GM18511 (cell line): Measurements from ENCODE around the gene ZNF780B.

ENCODE experiments used
- ATAC-seq: cut with Tn5 transposase; IDR thresholded peaks from one replicate; pipeline ENCODE4 v1.9.1; 2021; ENCODE audit warnings: mild to moderate bottlenecking, moderate library complexity; ENCODE audit not compliant: unreplicated experiment

ZNF780B gene

GRCh38 chr19:39983695-39984300 lies 72.2 kb downstream of the ZNF780B start:
- no peak for ATAC-seq

GRCh38 chr19:39982883-39983282 lies 73.1 kb downstream of the ZNF780B start:
- no peak for ATAC-seq
